Measurements from ENCODE around the gene MATK.

MATK gene

DNA sequence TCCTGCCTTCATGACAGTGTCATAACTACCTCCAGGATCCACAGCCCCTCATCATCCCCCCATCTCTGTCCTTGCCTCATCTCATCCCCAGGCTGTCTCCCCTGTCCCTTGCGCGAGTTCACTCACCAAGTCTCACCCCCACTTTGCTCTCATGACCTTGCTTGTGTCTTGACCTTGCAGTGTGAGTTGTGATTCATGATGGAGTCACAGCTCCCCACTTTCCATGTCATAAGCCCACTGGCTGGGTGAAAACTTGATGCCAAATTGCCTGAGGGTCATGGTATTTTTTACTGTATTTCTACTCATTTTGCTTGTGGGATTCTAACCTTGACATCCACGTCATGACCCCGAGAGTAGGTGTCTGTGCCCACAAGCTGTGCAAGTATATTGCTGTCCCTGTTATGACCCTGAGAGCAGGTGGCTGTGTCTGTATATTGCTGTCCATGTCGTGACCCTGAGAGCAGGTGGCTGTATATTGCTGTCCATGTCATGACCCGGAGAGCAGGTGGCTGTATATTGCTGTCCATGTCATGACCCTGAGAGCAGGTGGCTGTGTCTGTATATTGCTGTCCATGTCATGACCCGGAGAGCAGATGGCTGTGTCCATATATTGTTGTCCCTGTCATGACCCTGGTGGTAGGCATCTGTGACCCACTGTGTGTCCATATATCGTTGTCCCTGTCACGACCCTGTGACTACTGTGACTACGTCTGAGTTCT is 48.5 kb downstream of the MATK start:
- H3K36me3 Mint-ChIP-seq (ENCODE audit: low read depth) = no peaks in the 10 kb centered on the region

DNA sequence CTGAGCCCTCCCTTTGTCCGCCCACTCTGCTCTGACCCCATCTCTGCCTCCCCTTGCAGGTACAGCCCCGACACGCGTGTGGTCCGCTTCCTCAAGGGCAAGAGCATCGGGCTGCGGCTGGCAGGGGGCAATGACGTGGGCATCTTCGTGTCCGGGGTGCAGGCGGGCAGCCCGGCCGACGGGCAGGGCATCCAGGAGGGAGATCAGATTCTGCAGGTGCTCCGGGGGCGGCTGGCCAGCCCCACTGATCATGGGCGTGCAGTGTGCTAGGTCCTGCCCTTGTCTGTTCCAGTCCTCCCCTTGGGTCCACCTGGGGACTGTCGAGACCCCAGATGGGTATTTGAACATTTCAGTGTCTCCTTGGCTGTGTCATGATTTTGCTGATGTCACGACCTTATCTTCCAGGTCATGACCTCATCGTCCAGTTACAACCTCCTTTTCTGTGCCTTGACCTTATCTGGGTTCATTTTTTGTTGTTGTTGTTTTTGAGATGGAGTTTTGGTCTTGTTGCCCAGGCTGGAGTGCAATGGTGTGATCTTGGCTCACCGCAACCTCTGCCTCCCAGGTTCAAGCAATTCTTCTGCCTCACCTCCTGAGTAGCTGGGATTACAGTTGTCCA is 50.0 kb downstream of the MATK start:
- no peaks in the 10 kb centered on the region for H3K4me1 Mint-ChIP-seq
- H3K27me3 Mint-ChIP-seq (ENCODE audit: low read depth, poor library complexity) = peaks cover 36% of the 10 kb centered on the region
- H3K36me3 Mint-ChIP-seq (ENCODE audit: low read depth) = no peaks in the 10 kb centered on the region
- DNase-seq = no peak
- TF ChIP-seq, protein P1, sequence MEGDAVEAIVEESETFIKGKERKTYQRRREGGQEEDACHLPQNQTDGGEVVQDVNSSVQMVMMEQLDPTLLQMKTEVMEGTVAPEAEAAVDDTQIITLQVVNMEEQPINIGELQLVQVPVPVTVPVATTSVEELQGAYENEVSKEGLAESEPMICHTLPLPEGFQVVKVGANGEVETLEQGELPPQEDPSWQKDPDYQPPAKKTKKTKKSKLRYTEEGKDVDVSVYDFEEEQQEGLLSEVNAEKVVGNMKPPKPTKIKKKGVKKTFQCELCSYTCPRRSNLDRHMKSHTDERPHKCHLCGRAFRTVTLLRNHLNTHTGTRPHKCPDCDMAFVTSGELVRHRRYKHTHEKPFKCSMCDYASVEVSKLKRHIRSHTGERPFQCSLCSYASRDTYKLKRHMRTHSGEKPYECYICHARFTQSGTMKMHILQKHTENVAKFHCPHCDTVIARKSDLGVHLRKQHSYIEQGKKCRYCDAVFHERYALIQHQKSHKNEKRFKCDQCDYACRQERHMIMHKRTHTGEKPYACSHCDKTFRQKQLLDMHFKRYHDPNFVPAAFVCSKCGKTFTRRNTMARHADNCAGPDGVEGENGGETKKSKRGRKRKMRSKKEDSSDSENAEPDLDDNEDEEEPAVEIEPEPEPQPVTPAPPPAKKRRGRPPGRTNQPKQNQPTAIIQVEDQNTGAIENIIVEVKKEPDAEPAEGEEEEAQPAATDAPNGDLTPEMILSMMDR (IDR thresholded peaks at IDR 0.05) = no peak
- H3K27ac Mint-ChIP-seq = no peak overlapping the region
- no peak overlapping the region for H3K4me3 Mint-ChIP-seq
- no peaks in the 10 kb centered on the region for H3K9me3 Mint-ChIP-seq

More for the DNA sequence above, 48.5 kb downstream of the MATK start:
- TF ChIP-seq, protein P1 (IDR thresholded peaks at IDR 0.05) = no peak
- Mint-ChIP-seq H3K9me3 (no peaks in the 10 kb centered on the region), H3K4me3 (no peak overlapping the region), H3K4me1 (no peaks in the 10 kb centered on the region), H3K27ac (no peak overlapping the region), H3K27me3 (ENCODE audit: low read depth, poor library complexity) (peaks cover 32% of the 10 kb centered on the region)
- no peak for DNase-seq

DNA sequence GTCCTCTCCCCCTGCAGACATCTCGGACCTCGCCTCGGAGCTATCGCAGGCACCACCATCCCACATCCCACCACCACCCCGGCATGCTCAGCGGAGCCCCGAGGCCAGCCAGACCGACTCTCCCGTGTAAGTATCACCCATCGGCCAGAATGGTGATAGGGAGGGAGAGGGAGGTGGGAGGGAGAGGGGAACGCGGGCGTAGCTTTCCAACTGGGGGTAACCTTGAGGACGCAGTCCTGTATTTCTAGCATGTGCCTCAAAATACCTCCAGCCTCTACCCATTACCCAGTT is 51.9 kb downstream of the MATK start:
- Mint-ChIP-seq H3K27me3 (ENCODE audit: low read depth, poor library complexity) (peaks cover 33% of the 10 kb centered on the region), H3K9me3 (no peaks in the 10 kb centered on the region), H3K4me1 (peaks cover 8% of the 10 kb centered on the region), H3K36me3 (ENCODE audit: low read depth) (no peaks in the 10 kb centered on the region), H3K4me3 (no peak overlapping the region), H3K27ac (no peak overlapping the region)
- DNase-seq = no peak
- TF ChIP-seq, protein P1 (IDR thresholded peaks at IDR 0.05) = no peak

DNA sequence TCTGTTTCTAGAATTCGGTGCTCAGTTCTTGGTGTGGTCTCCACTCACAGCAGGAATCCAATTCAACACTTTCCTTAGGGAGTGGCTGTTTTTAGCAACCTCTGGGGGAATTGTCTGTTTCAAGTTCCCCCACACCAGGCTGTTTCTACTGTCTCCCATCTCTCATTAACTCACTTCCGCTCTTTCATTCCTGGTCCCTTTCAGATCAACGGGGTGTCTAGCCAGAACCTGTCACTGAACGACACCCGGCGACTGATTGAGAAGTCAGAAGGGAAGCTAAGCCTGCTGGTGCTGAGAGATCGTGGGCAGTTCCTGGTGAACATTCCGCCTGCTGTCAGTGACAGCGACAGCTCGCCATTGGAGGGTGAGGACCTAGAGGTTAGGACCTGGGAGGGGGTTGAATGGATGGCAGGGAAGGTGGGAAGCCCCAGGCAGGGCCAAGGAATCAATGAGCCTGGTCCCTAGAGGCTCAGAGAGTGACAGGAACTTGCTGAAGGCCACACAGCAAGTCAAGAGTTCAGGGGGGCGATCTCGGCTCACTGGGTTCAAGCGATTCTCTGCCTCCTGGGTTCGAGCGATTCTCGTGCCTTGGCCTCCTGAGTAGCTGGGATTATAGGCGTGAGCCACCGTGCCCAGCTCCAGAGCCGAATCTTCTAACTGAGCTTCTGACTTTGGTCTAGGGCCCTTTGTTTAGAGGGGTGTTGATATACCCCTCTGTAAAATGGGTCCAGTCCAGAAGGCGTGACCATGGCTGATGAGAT is 52.5 kb downstream of the MATK start:
- DNase-seq = no peak
- Mint-ChIP-seq H3K9me3 (no peaks in the 10 kb centered on the region), H3K27ac (no peak overlapping the region), H3K36me3 (ENCODE audit: low read depth) (no peaks in the 10 kb centered on the region), H3K4me1 (peaks cover 11% of the 10 kb centered on the region), H3K4me3 (no peak overlapping the region), H3K27me3 (ENCODE audit: low read depth, poor library complexity) (peaks cover 33% of the 10 kb centered on the region)
- TF ChIP-seq, protein P1 (IDR thresholded peaks at IDR 0.05) = no peak

DNA sequence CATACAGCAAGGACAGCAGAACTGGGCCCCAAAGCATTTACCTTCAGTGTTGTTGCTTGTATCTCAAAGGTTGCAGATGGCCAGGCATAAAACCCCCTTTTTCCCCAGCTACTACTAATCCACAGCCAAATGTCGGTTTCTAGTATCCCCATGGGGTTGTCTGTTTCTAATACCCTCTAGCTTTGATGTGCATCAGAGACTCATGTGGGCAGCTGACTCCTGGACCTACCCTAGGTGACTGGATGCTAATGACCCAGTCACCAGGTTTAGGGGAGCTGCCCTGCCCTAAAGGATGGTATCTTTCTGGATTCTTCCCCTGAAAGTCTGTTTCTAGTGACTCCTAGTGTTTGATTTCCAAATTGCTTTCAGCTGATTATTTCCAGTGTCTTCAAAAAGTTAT is 54.1 kb downstream of the MATK start:
- TF ChIP-seq, protein P1 (IDR thresholded peaks at IDR 0.05) = no peak
- H3K4me1 Mint-ChIP-seq = peaks cover 11% of the 10 kb centered on the region
- no peak for DNase-seq
- no peak overlapping the region for H3K4me3 Mint-ChIP-seq
- peaks cover 25% of the 10 kb centered on the region for H3K27me3 Mint-ChIP-seq (ENCODE audit: low read depth, poor library complexity)
- no peak overlapping the region for H3K27ac Mint-ChIP-seq
- no peaks in the 10 kb centered on the region for H3K36me3 Mint-ChIP-seq (ENCODE audit: low read depth)
- H3K9me3 Mint-ChIP-seq = no peaks in the 10 kb centered on the region

Data from nephron progenitor cell (in vitro differentiated cells).